Mesenchymal stem cell (in vitro differentiated cells and primary cell): ENCODE data around the gene ACVRL1.

Experiments
- DNase-seq: peaks from one replicate; pipeline ENCODE4 v3.0.0-alpha.2; 2013
- H2AFZ ChIP-seq: one replicate; pipeline ENCODE4 v1.6.1; 2013; ENCODE audit warnings: low read depth, mild to moderate bottlenecking, control low read depth, inconsistent platforms, low read length, moderate library complexity
- H2AK5ac ChIP-seq: 2 replicates; pipeline ENCODE4 v1.6.1; 2013; ENCODE audit warnings: low read length, moderate library complexity, mild to moderate bottlenecking, inconsistent platforms; ENCODE audit not compliant: severe bottlenecking
- H2BK120ac ChIP-seq: one replicate; pipeline ENCODE4 v1.6.1; 2013; ENCODE audit warnings: low read depth, mild to moderate bottlenecking, inconsistent platforms, low read length, moderate library complexity
- H2BK12ac ChIP-seq, 2 experiments: one replicate each; pipeline ENCODE4 v1.6.1; 2013; ENCODE audit warnings: inconsistent platforms in 2 of 2, low read length in 2 of 2, mild to moderate bottlenecking in 2 of 2, moderate library complexity in 2 of 2, control low read depth in 1 of 2
- H2BK15ac ChIP-seq: one replicate; pipeline ENCODE4 v1.6.1; 2013; ENCODE audit warnings: mild to moderate bottlenecking, low read depth, inconsistent platforms; ENCODE audit not compliant: poor library complexity, severe bottlenecking
- H2BK5ac ChIP-seq: 2 replicates; pipeline ENCODE4 v1.6.1; 2013; ENCODE audit warnings: low read depth, mild to moderate bottlenecking, low read length, control low read depth, inconsistent platforms; ENCODE audit not compliant: poor library complexity, severe bottlenecking
- H3K14ac ChIP-seq, 2 experiments: one replicate each; pipeline ENCODE4 v1.6.1; 2013; ENCODE audit warnings: inconsistent platforms in 2 of 2, low read length in 2 of 2, control low read depth in 1 of 2, mild to moderate bottlenecking in 1 of 2, moderate library complexity in 1 of 2
- H3K18ac ChIP-seq, 2 experiments: one replicate each; pipeline ENCODE4 v1.6.1; 2013; ENCODE audit warnings: inconsistent platforms in 2 of 2, low read length in 2 of 2, control low read depth in 1 of 2, low read depth in 1 of 2, mild to moderate bottlenecking in 1 of 2
- H3K23ac ChIP-seq, 2 experiments: one replicate each; pipeline ENCODE4 v1.6.1; 2013; ENCODE audit warnings: inconsistent platforms in 2 of 2, low read length in 2 of 2, mild to moderate bottlenecking in 2 of 2, moderate library complexity in 2 of 2, control low read depth in 1 of 2
- H3K27ac ChIP-seq: 2 replicates; pipeline ENCODE4 v1.5.1; 2013; ENCODE audit warnings: mild to moderate bottlenecking, moderate library complexity, low read length, control low read depth, inconsistent platforms; ENCODE audit not compliant: poor library complexity, severe bottlenecking
- H3K27me3 ChIP-seq, 2 experiments: 2 replicates each; pipeline versions ENCODE4 v1.6.1 to v1.7.0; 2013; ENCODE audit warnings: low read length in 2 of 2, mild to moderate bottlenecking in 2 of 2, moderate library complexity in 2 of 2, control low read depth in 1 of 2, inconsistent platforms in 1 of 2; ENCODE audit not compliant: control insufficient read depth in 1 of 2, insufficient read depth in 1 of 2
- H3K36me3 ChIP-seq, 2 experiments: 2 replicates each; pipeline versions ENCODE4 v1.6.1 to v1.7.0; 2013; ENCODE audit warnings: low read length in 2 of 2, control low read depth in 1 of 2, inconsistent platforms in 1 of 2, low read depth in 1 of 2, mild to moderate bottlenecking in 1 of 2; ENCODE audit not compliant: insufficient read depth in 2 of 2, control insufficient read depth in 1 of 2
- H3K4ac ChIP-seq, 2 experiments: one replicate each; pipeline ENCODE4 v1.6.1; 2013; ENCODE audit warnings: inconsistent platforms in 2 of 2, low read length in 2 of 2, mild to moderate bottlenecking in 2 of 2, moderate library complexity in 2 of 2, control low read depth in 1 of 2, low read depth in 1 of 2
- H3K4me1 ChIP-seq: 2 replicates; pipeline ENCODE4 v1.6.1; 2013; ENCODE audit warnings: low read depth, low read length, control low read depth; ENCODE audit not compliant: control insufficient read depth, insufficient read depth
- H3K4me2 ChIP-seq: 2 replicates; pipeline ENCODE4 v1.6.1; 2013; ENCODE audit warnings: low read length, mild to moderate bottlenecking, inconsistent platforms; ENCODE audit not compliant: poor library complexity, severe bottlenecking
- H3K4me3 ChIP-seq, 2 experiments: 2 replicates each; pipeline versions ENCODE4 v1.5.1 to v1.7.0; 2013; ENCODE audit warnings: low read length in 2 of 2, mild to moderate bottlenecking in 2 of 2, control low read depth in 1 of 2, low read depth in 1 of 2; ENCODE audit not compliant: insufficient read depth in 1 of 2
- H3K79me1 ChIP-seq: replicated peaks from 2 replicates; pipeline ENCODE4 v1.6.1; 2013; ENCODE audit warnings: mild to moderate bottlenecking, control low read depth, low read length, inconsistent platforms; ENCODE audit not compliant: poor library complexity, severe bottlenecking
- H3K9ac ChIP-seq: 2 replicates; pipeline ENCODE4 v1.7.0; 2013; ENCODE audit warnings: mild to moderate bottlenecking, low read length, moderate library complexity
- H3K9me3 ChIP-seq: 2 replicates; pipeline ENCODE4 v1.7.0; 2013; ENCODE audit warnings: mild to moderate bottlenecking, low read length; ENCODE audit not compliant: control insufficient read depth
- H4K8ac ChIP-seq: one replicate; pipeline ENCODE4 v1.6.1; 2013; ENCODE audit warnings: inconsistent platforms, mild to moderate bottlenecking, low read length, moderate library complexity
- H4K91ac ChIP-seq: one replicate; pipeline ENCODE4 v1.6.1; 2013; ENCODE audit warnings: mild to moderate bottlenecking, low read length, inconsistent platforms
- WGBS: methylation state at CpG from one replicate; pipeline ENCODE4 v1.1.7; 2013; ENCODE audit warnings: mixed read lengths; 5-methylcytosine and 5-hydroxymethylcytosine counted together

The ACVRL1 gene

DNA sequence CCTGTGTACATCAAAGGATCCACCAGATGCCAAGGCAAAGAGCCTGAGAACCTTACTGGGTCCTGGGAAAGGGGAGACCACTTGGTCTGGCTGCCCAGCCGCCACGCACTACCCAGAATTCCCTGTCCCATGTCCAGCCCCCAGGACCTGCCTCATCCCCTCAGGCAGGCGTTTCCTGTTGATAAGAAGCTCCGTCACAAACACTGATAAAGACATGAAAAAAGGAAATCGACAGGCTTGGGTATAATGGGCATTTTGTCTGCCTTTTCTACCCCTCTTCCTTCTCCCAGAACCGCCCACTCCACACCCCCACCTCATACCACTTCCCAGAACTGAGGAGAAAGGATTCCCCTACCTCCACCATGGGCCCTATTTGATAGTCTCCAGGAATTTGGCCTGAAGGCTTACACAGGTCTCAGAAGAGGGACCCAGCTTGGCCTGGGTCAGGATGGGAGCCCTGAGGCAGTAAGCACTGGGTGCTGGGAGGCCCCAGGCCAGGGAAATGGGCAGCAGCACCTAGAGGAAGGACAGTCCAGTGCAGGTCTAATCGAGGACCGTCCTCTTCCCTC lies 18.8 kb downstream of the ACVRL1 start:
- no peak overlapping the region for H2BK5ac ChIP-seq
- H3K23ac ChIP-seq = peak overlapping the region in 1 of 2 experiments; percentile 73
- H3K18ac ChIP-seq = peak overlapping the region in 1 of 2 experiments; percentile 83
- peak overlapping the region; percentile 31 for H4K8ac ChIP-seq
- peak overlapping the region; percentile 75 for H4K91ac ChIP-seq
- H3K4me2 ChIP-seq = no peak overlapping the region
- H3K79me1 ChIP-seq = no peaks in the 10 kb centered on the region
- H2AK5ac ChIP-seq = no peak overlapping the region
- H2BK15ac ChIP-seq = no peak overlapping the region
- peaks cover 0 to 5% of the 10 kb centered on the region in 2 experiments for H3K27me3 ChIP-seq
- peak overlapping the region in 1 of 2 experiments; percentile 81 for H3K14ac ChIP-seq
- H3K4me1 ChIP-seq = peaks cover 5% of the 10 kb centered on the region
- peak overlapping the region in 1 of 2 experiments; percentile 85 for H3K4ac ChIP-seq
- no peaks in the 10 kb centered on the region for H3K9me3 ChIP-seq
- no peak overlapping the region for H2AFZ ChIP-seq
- H2BK120ac ChIP-seq = no peak overlapping the region
- H3K4me3 ChIP-seq = no peak overlapping the region
- H3K27ac ChIP-seq = no peak overlapping the region
- DNase-seq = peak; percentile 20
- no peak overlapping the region for H3K9ac ChIP-seq
- peaks cover 0 to 4% of the 10 kb centered on the region in 2 experiments for H3K36me3 ChIP-seq
- H2BK12ac ChIP-seq = peak overlapping the region; percentile 42 to 76
- WGBS = 54% methylated on average over 5 of the region's 8 CpGs

DNA sequence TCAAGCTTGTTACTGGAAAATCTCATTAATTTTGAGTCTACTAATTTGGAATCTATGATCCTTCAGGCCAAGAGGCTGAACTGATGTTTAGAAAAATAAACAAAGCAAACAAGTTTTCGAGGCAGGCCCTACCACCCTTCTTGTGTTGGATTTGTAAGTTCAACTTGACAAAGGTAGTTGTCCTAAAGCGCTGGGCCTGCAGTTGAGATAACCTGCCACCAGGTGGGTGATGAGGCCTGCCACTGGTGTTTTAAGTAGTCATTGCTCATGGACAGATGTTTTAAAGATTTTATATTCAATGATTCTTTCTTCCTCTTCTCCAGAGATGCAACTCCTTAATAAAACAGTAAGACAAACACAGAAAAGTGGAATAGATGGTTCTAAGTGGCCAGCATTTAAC lies 19.4 kb downstream of the ACVRL1 start:
- H3K23ac ChIP-seq = peak overlapping the region in 1 of 2 experiments; percentile 61
- no peak overlapping the region for H2AK5ac ChIP-seq
- no peak overlapping the region for H3K9ac ChIP-seq
- no peak overlapping the region for H3K4me3 ChIP-seq
- no peaks in the 10 kb centered on the region for H3K79me1 ChIP-seq
- no peak overlapping the region for H2BK12ac ChIP-seq
- no peak overlapping the region for H2AFZ ChIP-seq
- no peak overlapping the region for H3K14ac ChIP-seq
- H3K4me1 ChIP-seq = peaks cover 5% of the 10 kb centered on the region
- H2BK15ac ChIP-seq = no peak overlapping the region
- H3K36me3 ChIP-seq = no peaks in the 10 kb centered on the region
- no peak overlapping the region for H2BK120ac ChIP-seq
- peaks cover 0 to 5% of the 10 kb centered on the region in 2 experiments for H3K27me3 ChIP-seq
- no peak overlapping the region for H4K91ac ChIP-seq
- no peak overlapping the region for H3K4me2 ChIP-seq
- no peaks in the 10 kb centered on the region for H3K9me3 ChIP-seq
- no peak overlapping the region for H2BK5ac ChIP-seq
- no peak overlapping the region for H3K27ac ChIP-seq
- H3K18ac ChIP-seq = no peak overlapping the region
- H4K8ac ChIP-seq = no peak overlapping the region
- peak; percentile 43 for DNase-seq
- 81% methylated on average over 2 of the region's 2 CpGs for WGBS
- no peak overlapping the region for H3K4ac ChIP-seq

DNA sequence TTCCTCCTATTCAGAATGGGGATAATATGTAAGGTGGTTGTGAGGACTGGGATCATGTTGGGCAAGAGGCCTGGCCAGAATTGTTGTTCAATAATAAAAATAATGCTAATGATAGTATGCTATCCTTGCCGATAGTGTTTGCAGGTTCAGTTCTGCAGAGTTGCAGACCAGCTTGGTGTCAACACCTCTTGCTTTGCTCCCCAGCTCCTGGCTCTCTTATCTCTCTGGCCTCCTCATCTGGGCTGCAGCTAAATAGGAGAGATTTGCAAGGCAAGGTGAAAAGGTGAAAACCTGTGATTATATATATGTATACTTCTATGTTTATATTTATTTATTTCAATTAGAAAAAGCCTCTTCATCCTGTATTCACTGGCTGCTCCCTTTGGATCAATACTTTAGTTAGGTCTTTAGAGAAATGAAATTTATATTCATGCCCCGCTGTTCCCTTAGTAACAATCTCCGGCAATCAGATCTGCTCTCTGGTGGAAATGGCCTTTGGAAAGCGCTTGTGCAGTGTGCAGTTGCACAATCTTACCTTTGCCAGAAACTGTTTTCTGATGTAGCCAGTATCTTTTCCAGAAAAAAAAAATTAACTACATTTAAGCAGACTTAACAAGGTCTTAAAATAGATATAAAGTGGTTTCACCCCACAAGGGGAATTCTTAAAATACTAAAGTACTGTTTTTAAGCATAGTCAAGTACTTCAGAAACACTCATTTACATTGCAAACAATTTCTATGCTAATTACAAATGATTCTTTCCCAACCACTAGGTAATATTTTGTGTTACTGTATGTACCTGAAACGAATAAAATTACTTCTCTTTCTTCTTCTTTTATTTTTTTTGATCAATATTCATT lies 25.1 kb downstream of the ACVRL1 start:
- no peak overlapping the region for H3K4ac ChIP-seq
- no peak overlapping the region for H2AFZ ChIP-seq
- H3K9me3 ChIP-seq = no peaks in the 10 kb centered on the region
- H3K36me3 ChIP-seq = no peaks in the 10 kb centered on the region
- H4K91ac ChIP-seq = no peak overlapping the region
- no peak overlapping the region for H3K14ac ChIP-seq
- H2BK5ac ChIP-seq = no peak overlapping the region
- no peak overlapping the region for H3K27ac ChIP-seq
- no peak overlapping the region for H3K23ac ChIP-seq
- DNase-seq = no peak
- H4K8ac ChIP-seq = no peak overlapping the region
- no peaks in the 10 kb centered on the region for H3K79me1 ChIP-seq
- no peak overlapping the region for H3K18ac ChIP-seq
- H3K27me3 ChIP-seq = no peaks in the 10 kb centered on the region
- no peak overlapping the region for H2AK5ac ChIP-seq
- H3K9ac ChIP-seq = no peak overlapping the region
- no peak overlapping the region for H2BK12ac ChIP-seq
- H2BK120ac ChIP-seq = no peak overlapping the region
- no peak overlapping the region for H2BK15ac ChIP-seq
- no peaks in the 10 kb centered on the region for H3K4me1 ChIP-seq
- 98% methylated on average over 4 of the region's 5 CpGs for WGBS
- no peak overlapping the region for H3K4me2 ChIP-seq
- H3K4me3 ChIP-seq = no peak overlapping the region

DNA sequence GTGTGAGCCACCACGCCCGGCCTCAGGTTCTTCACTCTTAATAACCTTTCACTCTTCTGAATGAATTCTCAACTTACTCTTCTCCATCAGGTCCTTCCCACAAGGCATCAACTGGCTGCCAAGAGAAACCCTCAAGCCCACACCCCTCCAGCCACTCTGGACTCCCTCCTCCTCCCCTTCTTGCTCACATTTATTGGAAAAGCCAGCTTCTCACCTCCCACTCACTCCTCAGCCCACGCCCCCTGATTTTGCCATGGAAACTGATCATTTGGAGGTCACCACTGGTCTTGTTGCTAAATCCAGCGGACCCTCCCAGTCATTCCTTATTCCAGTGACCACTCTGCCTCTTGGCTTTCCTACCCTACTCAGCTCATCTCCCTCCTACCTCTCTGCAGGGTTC lies 26.8 kb downstream of the ACVRL1 start:
- H3K18ac ChIP-seq = no peak overlapping the region
- no peak overlapping the region for H2BK12ac ChIP-seq
- H4K91ac ChIP-seq = no peak overlapping the region
- no peak overlapping the region for H3K23ac ChIP-seq
- no peaks in the 10 kb centered on the region for H3K27me3 ChIP-seq
- no peak overlapping the region for H3K27ac ChIP-seq
- 92% methylated on average over 4 of the region's 4 CpGs for WGBS
- no peak overlapping the region for H2BK15ac ChIP-seq
- no peak for DNase-seq
- no peaks in the 10 kb centered on the region for H3K79me1 ChIP-seq
- H3K9me3 ChIP-seq = no peaks in the 10 kb centered on the region
- H3K4me2 ChIP-seq = no peak overlapping the region
- no peak overlapping the region for H2BK120ac ChIP-seq
- H3K4me3 ChIP-seq = no peak overlapping the region
- H4K8ac ChIP-seq = no peak overlapping the region
- no peak overlapping the region for H2AK5ac ChIP-seq
- no peak overlapping the region for H3K14ac ChIP-seq
- H2BK5ac ChIP-seq = no peak overlapping the region
- no peak overlapping the region for H2AFZ ChIP-seq
- H3K4ac ChIP-seq = no peak overlapping the region
- H3K36me3 ChIP-seq = no peaks in the 10 kb centered on the region
- no peak overlapping the region for H3K9ac ChIP-seq
- no peaks in the 10 kb centered on the region for H3K4me1 ChIP-seq
